ENCODE results near the gene NCKAP5. TPM values are rescaled to one million over a fixed set of nuclear protein-coding genes. Genes with fewer than 3 reads are reported as not detected.

Gene NCKAP5
- polyA plus RNA-seq, 3 donors, result not detected

- Histone ChIP-seq H3K27ac (ENCODE audit: low read depth in 1 of 2, low read length in 2 of 2) (no peak overlapping the region), H3K4me2 (replicated peaks; ENCODE audit: extremely low read depth, low read length, poor library complexity, severe bottlenecking) (no peak overlapping the region), H3K9me3 (replicated peaks in 1 of 2; ENCODE audit: control insufficient read depth in 1 of 2, insufficient read depth in 1 of 2, low read length in 2 of 2) (no peaks in the 10 kb centered on the region), H3K79me2 (ENCODE audit: insufficient read depth, low read length) (no peaks in the 10 kb centered on the region), H4K20me1 (ENCODE audit: insufficient read depth, low read length) (no peaks in the 10 kb centered on the region), H3K36me3 (replicated peaks in 1 of 2; ENCODE audit: control insufficient read depth in 1 of 2, insufficient read depth in 2 of 2, low read length in 2 of 2) (no peaks in the 10 kb centered on the region), H3K4me3 (replicated peaks in 1 of 3; ENCODE audit: low read depth in 2 of 3, low read length in 3 of 3) (no peak overlapping the region), H3K4me1 (ENCODE audit: control insufficient read depth in 1 of 2, insufficient read depth in 2 of 2, low read length in 2 of 2) (no peaks in the 10 kb centered on the region), H3K9ac (ENCODE audit: insufficient read depth, low read length, poor library complexity, severe bottlenecking) (no peak overlapping the region), H2AFZ (ENCODE audit: insufficient read depth, low read depth, low read length, poor library complexity, severe bottlenecking) (no peak overlapping the region), H3K27me3 (ENCODE audit: control insufficient read depth in 2 of 2, insufficient read depth in 2 of 2, low read length in 2 of 2) (no peaks in the 10 kb centered on the region)
- intact Hi-C loops (cut with micrococcal nuclease), result no loop called here
- H3K4me3 Mint-ChIP-seq, result no peak overlapping the region
- H3K36me3 Mint-ChIP-seq, result no peaks in the 10 kb centered on the region
- H3K4me1 Mint-ChIP-seq, result no peaks in the 10 kb centered on the region
- no CpG with 5 or more reads among the region's 3 CpGs for WGBS (ENCODE audit: insufficient coverage)
- TF ChIP-seq CTCF (IDR thresholded peaks at IDR 0.05), result no peak
- peaks cover 0 to 10% (median 2%) of the 10 kb centered on the region in 7 donors for H3K9me3 Mint-ChIP-seq
- H3K27ac Mint-ChIP-seq, result no peak overlapping the region
- H3K27me3 Mint-ChIP-seq (ENCODE audit: low read depth in 3 of 3), result no peaks in the 10 kb centered on the region
- no peak for DNase-seq
These were observed 108.7 kb downstream of the NCKAP5 start for GRCh38 chr2:133459590-133459989.

- Histone ChIP-seq H3K79me2 (ENCODE audit: insufficient read depth, low read length) (no peaks in the 10 kb centered on the region), H4K20me1 (ENCODE audit: insufficient read depth, low read length) (no peaks in the 10 kb centered on the region), H2AFZ (ENCODE audit: insufficient read depth, low read depth, low read length, poor library complexity, severe bottlenecking) (no peak overlapping the region), H3K27me3 (ENCODE audit: control insufficient read depth in 2 of 2, insufficient read depth in 2 of 2, low read length in 2 of 2) (no peaks in the 10 kb centered on the region), H3K27ac (ENCODE audit: low read depth in 1 of 2, low read length in 2 of 2) (no peak overlapping the region), H3K4me2 (replicated peaks; ENCODE audit: extremely low read depth, low read length, poor library complexity, severe bottlenecking) (no peak overlapping the region), H3K9me3 (replicated peaks in 1 of 2; ENCODE audit: control insufficient read depth in 1 of 2, insufficient read depth in 1 of 2, low read length in 2 of 2) (no peaks in the 10 kb centered on the region), H3K36me3 (replicated peaks in 1 of 2; ENCODE audit: control insufficient read depth in 1 of 2, insufficient read depth in 2 of 2, low read length in 2 of 2) (no peaks in the 10 kb centered on the region), H3K9ac (ENCODE audit: insufficient read depth, low read length, poor library complexity, severe bottlenecking) (no peak overlapping the region), H3K4me1 (ENCODE audit: control insufficient read depth in 1 of 2, insufficient read depth in 2 of 2, low read length in 2 of 2) (no peaks in the 10 kb centered on the region), H3K4me3 (replicated peaks in 1 of 3; ENCODE audit: low read depth in 2 of 3, low read length in 3 of 3) (no peak overlapping the region)
- Mint-ChIP-seq H3K4me3 (no peak overlapping the region), H3K36me3 (no peaks in the 10 kb centered on the region), H3K9me3 (peaks cover 0 to 7% (median 0%) of the 10 kb centered on the region in 7 donors), H3K27ac (no peak overlapping the region), H3K4me1 (no peaks in the 10 kb centered on the region), H3K27me3 (ENCODE audit: low read depth in 3 of 3) (no peaks in the 10 kb centered on the region)
- no CpG with 5 or more reads among the region's 3 CpGs for WGBS (ENCODE audit: insufficient coverage)
- intact Hi-C loops (cut with micrococcal nuclease), result no loop called here
- no peak for TF ChIP-seq CTCF (IDR thresholded peaks at IDR 0.05)
- no peak for DNase-seq
These were observed 110.0 kb downstream of the NCKAP5 start for GRCh38 chr2:133458280-133458679.
